ENCODE results near the gene HOGA1. TPM values are rescaled to one million over a fixed set of nuclear protein-coding genes. Genes with fewer than 3 reads are reported as not detected.

The HOGA1 gene
- total and polyA plus RNA-seq, 2 of the 13 experiments (the other 11 are each of a cell fraction or from before 2014, with no cell fraction given) = 7.6 to 19.5 TPM

DNA sequence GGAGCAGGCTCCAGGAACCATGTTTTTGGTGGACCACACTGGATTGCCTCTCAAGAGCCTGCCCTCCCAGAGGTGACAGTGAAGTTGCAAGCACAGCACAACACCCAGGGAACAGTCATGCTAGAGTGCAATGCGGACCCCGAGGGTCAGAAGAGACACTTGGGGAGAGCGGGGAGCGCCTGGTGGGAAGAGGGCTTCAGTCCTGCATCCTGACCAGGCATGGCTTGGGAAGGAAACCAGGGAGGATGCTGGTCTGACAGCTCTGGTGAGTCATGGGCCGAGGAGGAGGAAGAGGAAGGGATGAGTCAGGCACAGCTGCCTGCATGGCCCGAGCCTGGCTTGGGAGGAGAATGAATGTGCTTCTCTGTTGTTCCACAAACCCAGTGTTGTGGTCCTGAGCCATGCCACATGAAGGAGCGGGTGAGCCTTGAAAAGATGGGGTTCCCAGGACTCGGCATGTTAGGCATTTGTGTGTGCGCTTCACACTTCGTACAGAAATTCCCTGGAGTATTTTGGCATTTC is 41.1 kb upstream of the HOGA1 start:
- intact Hi-C loops (cut with micrococcal nuclease; ENCODE audit: unreplicated experiment) (no loop called here), in situ Hi-C loops (cut with HindIII; ENCODE audit: extremely low pct_ligation_motif_present, low pct_unique_long_range_greater_than_20kb) (no loop called here)
- no peak overlapping the region for H3K4me3 ChIP-seq (replicated peaks in 1 of 3; ENCODE audit: insufficient read depth in 1 of 3, low read depth in 2 of 3, low read length in 3 of 3)
- H3K9ac ChIP-seq (ENCODE audit: insufficient read depth, low read depth, low read length) = no peak overlapping the region
- peak; percentile 78 for ATAC-seq
- no peaks in the 10 kb centered on the region for H4K20me1 ChIP-seq (ENCODE audit: insufficient read depth, low read length)
- H3K9me3 ChIP-seq (ENCODE audit: low read length) = no peaks in the 10 kb centered on the region
- no peak overlapping the region for H2AFZ ChIP-seq (ENCODE audit: low read length)
- no peak for FAIRE-seq
- CTCF ChIA-PET (ENCODE audit: low intra/inter-chr PET ratio, low total read pairs) = no interaction called here
- H3K36me3 ChIP-seq (replicated peaks in 1 of 2; ENCODE audit: control insufficient read depth in 1 of 2, insufficient read depth in 2 of 2, low read length in 2 of 2) = no peaks in the 10 kb centered on the region
- H3K27me3 ChIP-seq (ENCODE audit: control insufficient read depth in 1 of 2, insufficient read depth in 2 of 2, low read length in 2 of 2) = no peaks in the 10 kb centered on the region
- no peak overlapping the region for H3K4me2 ChIP-seq (ENCODE audit: low read depth, low read length)
- DNase-seq (ENCODE audit: low spot score) = peak; percentile 50
- peaks cover 17% of the 10 kb centered on the region for H3K4me1 ChIP-seq (ENCODE audit: insufficient read depth, low read length)
- whole genome bisulfite sequencing (ENCODE audit: low lambda C conversion rate) = 78% methylated on average over 9 of the region's 10 CpGs
- H3K79me2 ChIP-seq (ENCODE audit: insufficient read depth, low read length) = no peaks in the 10 kb centered on the region
- POLR2A ChIA-PET = interaction anchor here (1.3 kb wide), 1 partner anchor 41 kb away, joined by 3 read pairs; the partner anchor contains the start of gene HOGA1
- no peak overlapping the region for H3K27ac ChIP-seq (ENCODE audit: extremely low read length, insufficient read depth, low read length)
- no TSS peak for BruUV-seq (replicated peaks)
- TF ChIP-seq ONECUT2 (CRISPR knock-in tag; IDR thresholded peaks at IDR 0.05) = no peak
- TF ChIP-seq, protein P1, sequence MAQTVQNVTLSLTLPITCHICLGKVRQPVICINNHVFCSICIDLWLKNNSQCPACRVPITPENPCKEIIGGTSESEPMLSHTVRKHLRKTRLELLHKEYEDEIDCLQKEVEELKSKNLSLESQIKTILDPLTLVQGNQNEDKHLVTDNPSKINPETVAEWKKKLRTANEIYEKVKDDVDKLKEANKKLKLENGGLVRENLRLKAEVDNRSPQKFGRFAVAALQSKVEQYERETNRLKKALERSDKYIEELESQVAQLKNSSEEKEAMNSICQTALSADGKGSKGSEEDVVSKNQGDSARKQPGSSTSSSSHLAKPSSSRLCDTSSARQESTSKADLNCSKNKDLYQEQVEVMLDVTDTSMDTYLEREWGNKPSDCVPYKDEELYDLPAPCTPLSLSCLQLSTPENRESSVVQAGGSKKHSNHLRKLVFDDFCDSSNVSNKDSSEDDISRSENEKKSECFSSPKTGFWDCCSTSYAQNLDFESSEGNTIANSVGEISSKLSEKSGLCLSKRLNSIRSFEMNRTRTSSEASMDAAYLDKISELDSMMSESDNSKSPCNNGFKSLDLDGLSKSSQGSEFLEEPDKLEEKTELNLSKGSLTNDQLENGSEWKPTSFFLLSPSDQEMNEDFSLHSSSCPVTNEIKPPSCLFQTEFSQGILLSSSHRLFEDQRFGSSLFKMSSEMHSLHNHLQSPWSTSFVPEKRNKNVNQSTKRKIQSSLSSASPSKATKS (CRISPR knock-in tag; IDR thresholded peaks at IDR 0.05) = no peak
- TF ChIP-seq, protein P2, sequence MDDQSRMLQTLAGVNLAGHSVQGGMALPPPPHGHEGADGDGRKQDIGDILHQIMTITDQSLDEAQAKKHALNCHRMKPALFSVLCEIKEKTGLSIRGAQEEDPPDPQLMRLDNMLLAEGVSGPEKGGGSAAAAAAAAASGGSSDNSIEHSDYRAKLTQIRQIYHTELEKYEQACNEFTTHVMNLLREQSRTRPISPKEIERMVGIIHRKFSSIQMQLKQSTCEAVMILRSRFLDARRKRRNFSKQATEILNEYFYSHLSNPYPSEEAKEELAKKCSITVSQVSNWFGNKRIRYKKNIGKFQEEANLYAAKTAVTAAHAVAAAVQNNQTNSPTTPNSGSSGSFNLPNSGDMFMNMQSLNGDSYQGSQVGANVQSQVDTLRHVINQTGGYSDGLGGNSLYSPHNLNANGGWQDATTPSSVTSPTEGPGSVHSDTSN (CRISPR knock-in tag; IDR thresholded peaks at IDR 0.05; ENCODE audit: borderline replicate concordance) = no peak
- no peak for TF ChIP-seq PHF8 (CRISPR knock-in tag; IDR thresholded peaks at IDR 0.05)
- no peak for TF ChIP-seq CEBPG (CRISPR knock-in tag; IDR thresholded peaks at IDR 0.05)
- TF ChIP-seq SAP130 (CRISPR knock-in tag; IDR thresholded peaks at IDR 0.05; ENCODE audit: low read depth) = peak; percentile 67
- TF ChIP-seq, protein P3, sequence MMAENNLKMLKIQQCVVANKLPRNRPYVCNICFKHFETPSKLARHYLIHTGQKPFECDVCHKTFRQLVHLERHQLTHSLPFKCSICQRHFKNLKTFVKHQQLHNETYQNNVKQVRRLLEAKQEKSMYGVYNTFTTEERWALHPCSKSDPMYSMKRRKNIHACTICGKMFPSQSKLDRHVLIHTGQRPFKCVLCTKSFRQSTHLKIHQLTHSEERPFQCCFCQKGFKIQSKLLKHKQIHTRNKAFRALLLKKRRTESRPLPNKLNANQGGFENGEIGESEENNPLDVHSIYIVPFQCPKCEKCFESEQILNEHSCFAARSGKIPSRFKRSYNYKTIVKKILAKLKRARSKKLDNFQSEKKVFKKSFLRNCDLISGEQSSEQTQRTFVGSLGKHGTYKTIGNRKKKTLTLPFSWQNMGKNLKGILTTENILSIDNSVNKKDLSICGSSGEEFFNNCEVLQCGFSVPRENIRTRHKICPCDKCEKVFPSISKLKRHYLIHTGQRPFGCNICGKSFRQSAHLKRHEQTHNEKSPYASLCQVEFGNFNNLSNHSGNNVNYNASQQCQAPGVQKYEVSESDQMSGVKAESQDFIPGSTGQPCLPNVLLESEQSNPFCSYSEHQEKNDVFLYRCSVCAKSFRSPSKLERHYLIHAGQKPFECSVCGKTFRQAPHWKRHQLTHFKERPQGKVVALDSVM (CRISPR knock-in tag; IDR thresholded peaks at IDR 0.05) = no peak
- TF ChIP-seq MAFF (IDR thresholded peaks at IDR 0.05; ENCODE audit: low read depth, low read length) = no peak
- no peak for TF ChIP-seq MEF2D (CRISPR knock-in tag; IDR thresholded peaks at IDR 0.05)
- TF ChIP-seq, protein P4, sequence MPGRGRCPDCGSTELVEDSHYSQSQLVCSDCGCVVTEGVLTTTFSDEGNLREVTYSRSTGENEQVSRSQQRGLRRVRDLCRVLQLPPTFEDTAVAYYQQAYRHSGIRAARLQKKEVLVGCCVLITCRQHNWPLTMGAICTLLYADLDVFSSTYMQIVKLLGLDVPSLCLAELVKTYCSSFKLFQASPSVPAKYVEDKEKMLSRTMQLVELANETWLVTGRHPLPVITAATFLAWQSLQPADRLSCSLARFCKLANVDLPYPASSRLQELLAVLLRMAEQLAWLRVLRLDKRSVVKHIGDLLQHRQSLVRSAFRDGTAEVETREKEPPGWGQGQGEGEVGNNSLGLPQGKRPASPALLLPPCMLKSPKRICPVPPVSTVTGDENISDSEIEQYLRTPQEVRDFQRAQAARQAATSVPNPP (CRISPR knock-in tag; IDR thresholded peaks at IDR 0.05) = no peak
- TF ChIP-seq ZNF749 (CRISPR knock-in tag; IDR thresholded peaks at IDR 0.05; ENCODE audit: borderline replicate concordance) = no peak
- TF ChIP-seq XRCC5 (optimal IDR thresholded peaks at IDR 0.05; ENCODE audit: low read length) = peak; percentile 25
- TF ChIP-seq, protein P5, sequence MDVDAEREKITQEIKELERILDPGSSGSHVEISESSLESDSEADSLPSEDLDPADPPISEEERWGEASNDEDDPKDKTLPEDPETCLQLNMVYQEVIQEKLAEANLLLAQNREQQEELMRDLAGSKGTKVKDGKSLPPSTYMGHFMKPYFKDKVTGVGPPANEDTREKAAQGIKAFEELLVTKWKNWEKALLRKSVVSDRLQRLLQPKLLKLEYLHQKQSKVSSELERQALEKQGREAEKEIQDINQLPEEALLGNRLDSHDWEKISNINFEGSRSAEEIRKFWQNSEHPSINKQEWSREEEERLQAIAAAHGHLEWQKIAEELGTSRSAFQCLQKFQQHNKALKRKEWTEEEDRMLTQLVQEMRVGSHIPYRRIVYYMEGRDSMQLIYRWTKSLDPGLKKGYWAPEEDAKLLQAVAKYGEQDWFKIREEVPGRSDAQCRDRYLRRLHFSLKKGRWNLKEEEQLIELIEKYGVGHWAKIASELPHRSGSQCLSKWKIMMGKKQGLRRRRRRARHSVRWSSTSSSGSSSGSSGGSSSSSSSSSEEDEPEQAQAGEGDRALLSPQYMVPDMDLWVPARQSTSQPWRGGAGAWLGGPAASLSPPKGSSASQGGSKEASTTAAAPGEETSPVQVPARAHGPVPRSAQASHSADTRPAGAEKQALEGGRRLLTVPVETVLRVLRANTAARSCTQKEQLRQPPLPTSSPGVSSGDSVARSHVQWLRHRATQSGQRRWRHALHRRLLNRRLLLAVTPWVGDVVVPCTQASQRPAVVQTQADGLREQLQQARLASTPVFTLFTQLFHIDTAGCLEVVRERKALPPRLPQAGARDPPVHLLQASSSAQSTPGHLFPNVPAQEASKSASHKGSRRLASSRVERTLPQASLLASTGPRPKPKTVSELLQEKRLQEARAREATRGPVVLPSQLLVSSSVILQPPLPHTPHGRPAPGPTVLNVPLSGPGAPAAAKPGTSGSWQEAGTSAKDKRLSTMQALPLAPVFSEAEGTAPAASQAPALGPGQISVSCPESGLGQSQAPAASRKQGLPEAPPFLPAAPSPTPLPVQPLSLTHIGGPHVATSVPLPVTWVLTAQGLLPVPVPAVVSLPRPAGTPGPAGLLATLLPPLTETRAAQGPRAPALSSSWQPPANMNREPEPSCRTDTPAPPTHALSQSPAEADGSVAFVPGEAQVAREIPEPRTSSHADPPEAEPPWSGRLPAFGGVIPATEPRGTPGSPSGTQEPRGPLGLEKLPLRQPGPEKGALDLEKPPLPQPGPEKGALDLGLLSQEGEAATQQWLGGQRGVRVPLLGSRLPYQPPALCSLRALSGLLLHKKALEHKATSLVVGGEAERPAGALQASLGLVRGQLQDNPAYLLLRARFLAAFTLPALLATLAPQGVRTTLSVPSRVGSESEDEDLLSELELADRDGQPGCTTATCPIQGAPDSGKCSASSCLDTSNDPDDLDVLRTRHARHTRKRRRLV (CRISPR knock-in tag; IDR thresholded peaks at IDR 0.05) = no peak
- no peak for TF ChIP-seq EED (CRISPR knock-in tag; IDR thresholded peaks at IDR 0.05)

Data from HepG2 (cell line).